Stimulated activated CD4-positive, alpha-beta T cell treated with anti-CD3 and anti-CD28 coated beads, Interleukin-4, amount 100 ng/mL, for 24 hours (primary cell): ENCODE measurements around the gene ARL5B.

Source experiments
- DNase-seq: peaks from one replicate; pipeline ENCODE4 v3.0.0-alpha.2; 2020

ARL5B gene

GRCh38 chr10:18713077-18713476 lies 53.8 kb downstream of the ARL5B start:
- no peak for DNase-seq

- DNase-seq = no peak
These were observed 59.8 kb downstream of the ARL5B start for GRCh38 chr10:18718991-18719390.

GRCh38 chr10:18719811-18720210 lies 60.6 kb downstream of the ARL5B start:
- no peak for DNase-seq

GRCh38 chr10:18721067-18721466 lies 61.8 kb downstream of the ARL5B start:
- no peak for DNase-seq

- DNase-seq = no peak
These were observed 64.6 kb downstream of the ARL5B start for GRCh38 chr10:18723801-18724200.
